Stimulated activated CD8-positive, alpha-beta memory T cell treated with anti-CD3 and anti-CD28 coated beads, Interleukin-15, amount 100 ng/mL, for 48 hours (primary cell): ENCODE data around the gene ARFGEF3.
"Not testable (repeated sequence)": the region's sequence is repeated elsewhere in the genome, so short reads cannot be mapped to it uniquely, and the experiment has no call there.

Source experiments
- DNase-seq, 2 donors: peaks; one replicate each; pipeline ENCODE4 v3.0.0-alpha.2; 2020; ENCODE audit warnings: low read depth in 2 of 2

Gene ARFGEF3

GRCh38 chr6:138346302-138347195, 184.8 kb downstream of the ARFGEF3 start:
- DNase-seq = no peak

- no peak for DNase-seq
Observed at GRCh38 chr6:138347864-138348263, 186.1 kb downstream of the ARFGEF3 start.

- no peak for DNase-seq
Observed at GRCh38 chr6:138349891-138350290, 188.2 kb downstream of the ARFGEF3 start.

DNA sequence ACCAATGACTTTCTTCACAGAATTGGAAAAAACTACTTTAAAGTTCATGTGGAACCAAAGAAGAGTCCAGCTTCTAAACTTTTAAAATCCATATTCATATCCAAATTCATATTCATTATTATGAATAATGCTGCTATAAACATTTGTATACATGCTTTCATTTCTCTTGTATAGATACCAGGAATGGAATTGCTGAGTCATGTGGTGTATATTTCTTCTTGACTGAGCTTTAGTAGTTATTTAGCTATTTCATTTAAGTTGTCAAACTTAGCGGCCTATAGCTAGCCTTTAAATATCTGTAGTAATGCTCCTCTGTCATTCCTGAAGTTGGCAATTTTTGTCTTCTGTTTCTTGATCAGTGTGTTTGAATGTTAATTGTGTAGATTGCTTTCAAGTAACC, 196.2 kb downstream of the ARFGEF3 start:
- no peak for DNase-seq

- not testable (repeated sequence) for DNase-seq
Observed at GRCh38 chr6:138368684-138369083, 206.9 kb downstream of the ARFGEF3 start.

DNA sequence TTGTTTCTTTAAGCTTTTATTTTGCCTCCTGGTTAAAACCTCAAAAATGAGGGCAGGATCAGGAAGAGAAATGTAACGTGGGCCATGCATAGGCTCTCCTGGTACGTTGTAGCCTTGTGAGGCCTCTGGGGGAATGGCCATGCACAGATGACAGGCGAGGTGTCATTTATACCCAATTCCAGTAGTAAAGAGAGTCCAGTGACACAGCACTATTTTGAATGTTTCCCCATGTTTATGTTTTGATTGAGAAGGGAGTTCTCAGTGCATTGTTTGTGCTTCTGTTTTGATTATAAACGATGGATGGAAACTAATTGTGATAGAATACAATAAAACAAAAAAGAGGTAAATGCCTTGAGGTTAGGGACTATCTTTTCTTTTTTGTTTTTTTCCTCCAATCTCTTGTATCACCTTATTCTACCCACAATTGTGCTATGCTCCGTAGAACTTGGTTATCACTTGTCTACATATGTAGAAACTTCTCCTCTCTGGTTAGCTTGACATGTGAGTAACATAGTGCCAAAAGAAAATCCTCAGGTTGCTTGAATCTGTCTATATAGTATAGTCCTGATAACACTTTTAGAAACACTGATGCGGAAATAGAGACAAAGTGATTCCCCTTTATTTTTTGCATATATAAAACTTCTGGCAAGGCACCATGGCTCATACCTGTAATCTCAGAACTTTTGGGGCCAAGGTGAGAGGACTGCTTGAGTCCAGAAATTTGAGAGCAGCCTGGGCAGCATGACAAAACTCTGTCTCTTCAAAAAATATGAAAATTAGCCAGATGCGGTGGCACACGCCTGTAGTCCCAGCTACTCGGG, 209.1 kb downstream of the ARFGEF3 start:
- no peak for DNase-seq

- no peak for DNase-seq
Observed at GRCh38 chr6:138371452-138371711, 209.6 kb downstream of the ARFGEF3 start.

GRCh38 chr6:138371720-138372119, 210.0 kb downstream of the ARFGEF3 start:
- no peak for DNase-seq

- DNase-seq = no peak
Observed at GRCh38 chr6:138372711-138373463, 211.1 kb downstream of the ARFGEF3 start.

GRCh38 chr6:138374230-138374629, 212.5 kb downstream of the ARFGEF3 start:
- no peak for DNase-seq

- DNase-seq = no peak
Observed at GRCh38 chr6:138374815-138375214, 213.1 kb downstream of the ARFGEF3 start.

DNA sequence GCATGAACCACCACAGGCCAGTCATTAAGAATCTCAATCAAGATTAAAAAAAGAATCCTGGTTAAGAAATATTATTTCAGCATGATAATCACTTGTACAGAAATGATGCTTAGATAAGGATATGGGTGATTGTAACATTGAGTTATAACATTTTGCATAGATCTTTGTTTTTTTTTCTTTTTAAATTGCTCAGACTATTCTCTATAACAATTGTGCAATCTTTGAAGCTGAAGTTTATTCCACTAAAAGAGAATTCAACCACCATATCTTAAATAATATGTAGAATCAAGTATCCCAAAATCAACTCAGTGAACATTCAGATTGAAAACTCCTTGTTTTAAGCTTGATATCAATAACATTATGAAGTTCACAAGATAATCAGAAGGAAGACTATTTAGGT, 215.3 kb downstream of the ARFGEF3 start:
- no peak for DNase-seq

GRCh38 chr6:138377844-138378243, 216.1 kb downstream of the ARFGEF3 start, which contains the start of gene SMIM28:
TSS of gene SMIM28 (plus strand) at chr6:138377905. CDS start at chr6:138378073, 168 bp downstream.
- no peak for DNase-seq

DNA sequence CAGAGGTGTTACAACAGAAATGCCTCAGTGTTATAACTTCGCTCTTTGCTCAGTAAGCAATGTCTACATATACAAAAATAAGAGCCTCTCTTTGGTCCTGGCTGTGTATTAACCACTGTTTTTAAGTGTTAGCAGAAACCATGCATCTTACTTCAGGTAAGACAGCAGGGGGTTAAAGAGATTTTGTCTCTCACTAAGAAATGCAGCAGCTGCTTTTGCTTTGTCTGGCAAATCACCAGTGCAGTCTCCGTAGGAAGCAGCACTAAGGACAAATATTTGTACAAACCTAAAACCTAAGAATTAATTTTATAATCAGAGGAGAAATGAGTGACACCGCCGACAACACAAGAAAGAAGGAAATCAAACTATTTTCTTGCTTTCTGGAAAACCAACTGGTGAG, 216.7 kb downstream of the ARFGEF3 start:
- no peak for DNase-seq

- DNase-seq = no peak
Observed at GRCh38 chr6:138382498-138383265, 220.9 kb downstream of the ARFGEF3 start.

- DNase-seq = no peak
Observed at GRCh38 chr6:138383776-138384175, 222.0 kb downstream of the ARFGEF3 start.

DNA sequence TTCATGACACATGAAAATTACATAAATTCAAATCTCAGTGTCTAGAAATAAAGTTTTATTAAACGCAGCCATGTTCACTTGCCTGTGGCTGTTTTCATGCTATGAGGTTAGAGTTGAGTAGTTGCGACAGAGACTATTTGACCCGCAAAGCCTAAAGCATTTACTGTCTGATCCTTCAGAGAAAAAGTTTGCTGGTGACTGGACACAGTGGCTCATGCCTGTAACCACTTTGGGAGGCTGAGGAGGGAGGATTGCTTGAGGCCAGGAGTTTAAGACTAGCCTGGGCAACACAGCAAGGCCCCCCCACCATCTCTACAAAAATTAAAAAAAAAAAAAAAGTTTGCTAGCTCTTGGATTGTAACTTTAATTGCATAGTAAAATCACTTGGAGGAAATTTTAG, 225.2 kb downstream of the ARFGEF3 start:
- no peak for DNase-seq

DNA sequence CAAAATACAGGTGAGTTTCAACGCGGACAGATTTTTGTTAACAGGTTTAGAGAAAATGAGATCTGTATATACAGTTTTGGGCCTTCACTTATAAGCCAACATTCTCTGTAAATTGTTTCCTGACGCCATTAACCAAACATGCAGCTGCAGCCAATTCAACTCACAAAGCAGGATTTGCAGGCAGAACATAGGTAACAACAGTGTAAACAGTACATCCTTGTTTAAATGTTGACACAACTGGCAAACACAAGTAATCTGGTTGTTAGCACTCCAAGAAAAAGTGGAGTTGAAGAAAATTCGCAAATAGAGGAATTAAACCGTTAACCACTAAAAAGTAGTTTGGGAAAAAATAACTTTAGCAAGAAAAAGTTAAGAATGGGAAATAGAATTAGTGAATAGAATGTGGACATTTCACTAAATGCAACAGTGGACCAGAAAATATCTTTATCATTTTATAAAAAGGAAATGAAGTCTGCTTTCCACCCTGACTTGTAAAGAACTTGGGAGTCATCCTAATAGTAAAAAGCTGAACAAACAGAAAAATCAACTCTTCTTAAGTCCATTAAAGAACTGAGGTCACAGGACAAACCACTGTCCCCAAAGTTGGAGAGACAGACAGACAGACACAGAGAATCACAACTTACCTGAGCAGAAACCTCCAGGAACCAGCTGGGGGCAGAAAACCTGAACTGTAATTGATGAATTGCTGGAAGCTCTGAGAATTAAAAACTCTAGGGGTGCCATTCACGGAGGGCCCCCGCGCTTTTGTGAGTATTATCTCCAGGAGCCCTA, 226.0 kb downstream of the ARFGEF3 start:
- DNase-seq = no peak

DNA sequence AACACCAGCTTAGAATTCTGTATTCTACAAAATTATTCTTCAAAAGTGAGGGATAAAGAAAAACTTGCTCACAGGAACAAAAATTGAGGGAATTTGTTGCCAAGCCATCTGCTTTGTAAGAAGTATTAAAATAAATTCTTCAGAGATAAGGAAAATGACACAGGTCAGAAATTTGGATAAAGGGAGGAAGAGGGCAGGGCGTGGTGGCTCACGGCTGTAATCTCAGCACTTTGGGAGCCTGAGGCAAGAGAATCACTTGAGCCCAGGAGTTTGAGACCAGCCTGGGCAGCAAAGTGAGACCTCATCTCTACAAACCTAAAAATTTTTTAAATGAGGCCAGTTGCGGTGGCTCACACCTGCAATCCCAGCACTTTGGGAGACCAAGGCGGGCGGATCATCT, 227.8 kb downstream of the ARFGEF3 start:
- DNase-seq = no peak
